ENCODE measurements around the gene PPP6R2. TPM values are rescaled to one million over a fixed set of nuclear protein-coding genes. Genes with fewer than 3 reads are reported as not detected.

Gene PPP6R2
- total RNA-seq, 2 donors from 2014 or later: 80.6 to 107 TPM

DNA sequence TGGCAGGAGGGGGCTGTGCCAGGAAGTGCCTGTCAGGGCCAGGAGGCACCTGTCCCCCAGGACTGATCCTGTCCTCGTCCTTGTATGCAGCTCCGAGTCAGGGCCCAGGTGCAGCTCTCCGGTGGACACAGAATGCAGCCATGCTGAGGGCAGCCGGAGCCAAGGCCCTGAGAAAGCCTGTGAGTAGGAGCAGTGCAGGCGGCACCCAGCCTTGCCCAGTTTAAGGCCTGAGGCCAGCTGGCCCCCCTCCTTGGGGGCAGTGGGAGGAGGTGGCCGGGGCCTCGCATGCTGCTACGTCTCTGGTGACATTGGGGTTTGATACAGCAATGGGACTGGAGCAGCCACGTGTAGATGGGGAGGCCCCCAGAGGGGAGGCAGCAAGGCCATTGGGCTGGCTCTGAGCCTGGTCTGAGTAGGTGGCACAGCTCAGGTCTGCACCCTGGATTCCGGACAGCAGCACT lies 96.8 kb downstream of the PPP6R2 start:
- Histone ChIP-seq H3K4me1 (replicated peaks) (no peaks in the 10 kb centered on the region), H3K27ac (no peak overlapping the region), H3K4me3 (no peak overlapping the region), H3K9me3 (no peaks in the 10 kb centered on the region), H3K27me3 (replicated peaks; ENCODE audit: insufficient read depth) (no peaks in the 10 kb centered on the region), H3K36me3 (peaks cover 7 to 27% of the 10 kb centered on the region in 2 donors)
- 80% methylated on average over 10 of the region's 10 CpGs for WGBS
- no peak for TF ChIP-seq POLR2AphosphoS5 (IDR thresholded peaks at IDR 0.05)
- no peak for TF ChIP-seq CTCF (IDR thresholded peaks at IDR 0.05)
- TF ChIP-seq POLR2A (IDR thresholded peaks at IDR 0.05): no peak
- DNase-seq (ENCODE audit: low spot score): no peak
- intact Hi-C loops (cut with DNase I): no loop called here

- no peak for DNase-seq (ENCODE audit: low spot score)
- intact Hi-C loops (cut with DNase I): no loop called here
These were observed 97.6 kb downstream of the PPP6R2 start for GRCh38 chr22:50440544-50441249.

DNA sequence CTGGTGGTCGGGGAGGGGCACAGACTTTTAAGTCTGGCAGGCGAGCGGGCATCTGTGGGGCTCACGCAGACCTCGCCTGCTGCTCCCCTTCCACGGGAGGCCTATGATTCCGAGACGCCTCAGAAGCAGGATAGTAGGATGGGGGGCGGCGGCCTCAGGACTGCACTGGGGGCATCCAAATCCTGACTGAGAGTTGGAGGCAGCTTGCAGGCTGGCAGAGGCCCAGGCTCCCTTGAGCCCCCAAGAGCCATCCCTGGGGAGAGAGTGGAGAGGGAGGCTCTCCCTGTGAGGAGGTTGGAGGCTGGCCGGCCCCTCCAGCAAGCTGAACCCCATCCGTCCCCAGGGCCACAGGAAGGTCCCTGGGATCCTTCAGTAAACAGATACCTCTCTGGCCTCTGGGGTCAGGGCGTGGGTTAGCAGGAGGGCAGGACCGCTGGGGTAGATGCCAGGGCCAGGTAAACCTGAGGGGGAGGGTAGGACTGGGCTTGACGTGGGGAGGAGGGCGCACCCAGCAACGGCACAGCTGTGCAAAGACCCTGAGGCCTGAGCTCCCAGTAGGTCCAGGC lies 98.4 kb downstream of the PPP6R2 start:
- no peaks in the 10 kb centered on the region for H3K4me1 ChIP-seq (replicated peaks)
- 86% methylated on average over 17 of the region's 17 CpGs for WGBS
- no peak for TF ChIP-seq POLR2A (IDR thresholded peaks at IDR 0.05)
- TF ChIP-seq POLR2AphosphoS5 (IDR thresholded peaks at IDR 0.05): no peak
- no peak for TF ChIP-seq CTCF (IDR thresholded peaks at IDR 0.05)
- H3K36me3 ChIP-seq: peaks cover 7 to 27% of the 10 kb centered on the region in 2 donors
- no peaks in the 10 kb centered on the region for H3K27me3 ChIP-seq (replicated peaks; ENCODE audit: insufficient read depth)
- H3K27ac ChIP-seq: no peak overlapping the region
- no peaks in the 10 kb centered on the region for H3K9me3 ChIP-seq
- H3K4me3 ChIP-seq: no peak overlapping the region
- no peak for DNase-seq (ENCODE audit: low spot score)
- intact Hi-C loops (cut with DNase I): no loop called here

More at GRCh38 chr22:50440544-50441249, 97.6 kb downstream of the PPP6R2 start:
- 81% methylated on average over 23 of the region's 26 CpGs for WGBS
- Histone ChIP-seq H3K27me3 (replicated peaks; ENCODE audit: insufficient read depth) (no peaks in the 10 kb centered on the region), H3K4me3 (no peak overlapping the region), H3K9me3 (no peaks in the 10 kb centered on the region), H3K36me3 (peaks cover 7 to 27% of the 10 kb centered on the region in 2 donors), H3K4me1 (replicated peaks) (no peaks in the 10 kb centered on the region), H3K27ac (no peak overlapping the region)
- TF ChIP-seq CTCF (IDR thresholded peaks at IDR 0.05): no peak
- no peak for TF ChIP-seq POLR2A (IDR thresholded peaks at IDR 0.05)

DNA sequence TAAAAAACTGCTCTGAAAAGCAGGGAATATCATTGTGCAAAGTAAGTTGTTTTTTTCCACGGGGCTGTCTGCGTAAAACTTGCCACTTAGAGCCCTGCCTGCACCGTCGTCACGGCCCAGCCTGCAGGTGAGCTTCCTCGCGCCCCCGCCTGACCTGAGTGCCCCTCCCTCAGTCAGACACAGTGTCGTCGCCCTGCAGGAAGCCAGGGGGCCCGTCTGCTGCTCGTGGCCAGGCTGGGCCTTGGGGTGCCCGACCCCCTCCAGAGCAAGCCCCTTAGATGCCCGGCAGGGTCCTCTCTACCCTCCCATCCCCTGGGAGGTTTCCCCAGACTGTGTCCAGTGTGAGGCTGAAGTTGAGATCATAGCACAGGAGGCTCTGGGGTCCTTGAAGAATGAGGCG lies 100.1 kb downstream of the PPP6R2 start:
- 71% methylated on average over 15 of the region's 15 CpGs for WGBS
- H3K36me3 ChIP-seq: peaks cover 5 to 27% of the 10 kb centered on the region in 2 donors
- H3K4me3 ChIP-seq: no peak overlapping the region
- H3K9me3 ChIP-seq: no peaks in the 10 kb centered on the region
- no peak for DNase-seq (ENCODE audit: low spot score)
- H3K27me3 ChIP-seq (replicated peaks; ENCODE audit: insufficient read depth): no peaks in the 10 kb centered on the region
- H3K4me1 ChIP-seq (replicated peaks): peaks cover 2% of the 10 kb centered on the region
- TF ChIP-seq POLR2A (IDR thresholded peaks at IDR 0.05): no peak
- TF ChIP-seq POLR2AphosphoS5 (IDR thresholded peaks at IDR 0.05): no peak
- TF ChIP-seq CTCF (IDR thresholded peaks at IDR 0.05): no peak
- H3K27ac ChIP-seq: no peak overlapping the region
- intact Hi-C loops (cut with DNase I): no loop called here
